Forelimb muscle (tissue), 1 donor: ENCODE data around the gene HEG1. TPM values are rescaled to one million over a fixed set of nuclear protein-coding genes. Genes with fewer than 3 reads are reported as not detected.

Source experiments
- DNase-seq: peaks from one replicate; pipeline ENCODE4 v3.0.0-alpha.2; 2013; ENCODE audit warnings: low read depth
- polyA plus RNA-seq: library from polyadenylated mRNA; unstranded; fragments of 120-200 nt; gene quantifications from one replicate; pipeline ENCODE4 v1.2.1, GENCODE V29; 2013; ENCODE audit not compliant: insufficient read length

The HEG1 gene
- polyA plus RNA-seq, 1 donor, result 27.5 TPM

- no peak for DNase-seq
Measured at GRCh38 chr3:125014570-125015179, 41.1 kb downstream of the HEG1 start.

GRCh38 chr3:125013095-125013494 is 42.7 kb downstream of the HEG1 start:
- DNase-seq, result no peak

GRCh38 chr3:125011941-125012340 is 43.9 kb downstream of the HEG1 start:
- DNase-seq, result no peak

GRCh38 chr3:125010393-125010792 is 45.4 kb downstream of the HEG1 start:
- no peak for DNase-seq

- DNase-seq, result no peak
Measured at GRCh38 chr3:125008766-125009165, 47.0 kb downstream of the HEG1 start.

GRCh38 chr3:125006291-125006731 is 49.5 kb downstream of the HEG1 start:
- DNase-seq, result no peak

GRCh38 chr3:125005676-125006075 is 50.1 kb downstream of the HEG1 start:
- DNase-seq, result no peak

- DNase-seq, result no peak
Measured at GRCh38 chr3:125005222-125005621, 50.6 kb downstream of the HEG1 start.

GRCh38 chr3:125003859-125004595 is 51.8 kb downstream of the HEG1 start:
- DNase-seq, result no peak

- DNase-seq, result no peak
Measured at GRCh38 chr3:125003369-125003853, 52.4 kb downstream of the HEG1 start.

- no peak for DNase-seq
Measured at GRCh38 chr3:125002414-125003368, 53.1 kb downstream of the HEG1 start.

- no peak for DNase-seq
Measured at GRCh38 chr3:125001557-125002413, 54.0 kb downstream of the HEG1 start.

- DNase-seq, result no peak
Measured at GRCh38 chr3:125000661-125001060, 55.1 kb downstream of the HEG1 start.

GRCh38 chr3:124999897-125000435 is 55.8 kb downstream of the HEG1 start:
- no peak for DNase-seq

GRCh38 chr3:124999317-124999716 is 56.5 kb downstream of the HEG1 start:
- no peak for DNase-seq

GRCh38 chr3:124998247-124998630 is 57.6 kb downstream of the HEG1 start:
- no peak for DNase-seq

- no peak for DNase-seq
Measured at GRCh38 chr3:124997303-124998246, 58.2 kb downstream of the HEG1 start.

GRCh38 chr3:124995460-124995994 is 60.3 kb downstream of the HEG1 start:
- no peak for DNase-seq

- no peak for DNase-seq
Measured at GRCh38 chr3:124993466-124993865, 62.3 kb downstream of the HEG1 start.
